GM19467 (cell line): Measurements from ENCODE around the gene KLHL8.
"Not testable (repeated sequence)": the region's sequence is repeated elsewhere in the genome, so short reads cannot be mapped to it uniquely, and the experiment has no call there.

Experiments used
- ATAC-seq: cut with Tn5 transposase; IDR thresholded peaks from one replicate; pipeline ENCODE4 v1.9.1; 2021; ENCODE audit warnings: mild to moderate bottlenecking, moderate library complexity; ENCODE audit not compliant: unreplicated experiment

Gene KLHL8

GRCh38 chr4:87228262-87228860 lies 7.9 kb upstream of the KLHL8 start:
- ATAC-seq, result no peak

- no peak for ATAC-seq
Measured at GRCh38 chr4:87227751-87228151, 7.3 kb upstream of the KLHL8 start.

GRCh38 chr4:87225936-87226335 lies 5.5 kb upstream of the KLHL8 start:
- ATAC-seq, result no peak

GRCh38 chr4:87224141-87224923 lies 3.9 kb upstream of the KLHL8 start:
- ATAC-seq, result no peak

- ATAC-seq, result peak; percentile 37
Measured at GRCh38 chr4:87219632-87220093, 755 bp downstream of the KLHL8 start.

GRCh38 chr4:87217235-87217763 lies 3.1 kb downstream of the KLHL8 start:
- not testable (repeated sequence) for ATAC-seq

GRCh38 chr4:87216469-87216868 lies 3.9 kb downstream of the KLHL8 start:
- no peak for ATAC-seq

GRCh38 chr4:87213421-87214075 lies 6.9 kb downstream of the KLHL8 start:
- no peak for ATAC-seq

GRCh38 chr4:87211249-87211952 lies 9.0 kb downstream of the KLHL8 start:
- no peak for ATAC-seq

GRCh38 chr4:87209696-87210095 lies 10.7 kb downstream of the KLHL8 start:
- peak; percentile 91 for ATAC-seq

- no peak for ATAC-seq
Measured at GRCh38 chr4:87209182-87209581, 11.2 kb downstream of the KLHL8 start.

GRCh38 chr4:87204559-87204958 lies 15.9 kb downstream of the KLHL8 start:
- no peak for ATAC-seq

- ATAC-seq, result no peak
Measured at GRCh38 chr4:87196927-87197326, 23.5 kb downstream of the KLHL8 start.

GRCh38 chr4:87196146-87196545 lies 24.3 kb downstream of the KLHL8 start:
- no peak for ATAC-seq

- ATAC-seq, result no peak
Measured at GRCh38 chr4:87193958-87194675, 26.3 kb downstream of the KLHL8 start.

- ATAC-seq, result no peak
Measured at GRCh38 chr4:87192145-87192919, 28.1 kb downstream of the KLHL8 start.

GRCh38 chr4:87188932-87189331 lies 31.5 kb downstream of the KLHL8 start:
- no peak for ATAC-seq

GRCh38 chr4:87188048-87188447 lies 32.4 kb downstream of the KLHL8 start:
- no peak for ATAC-seq

GRCh38 chr4:87185146-87185870 lies 35.1 kb downstream of the KLHL8 start:
- ATAC-seq, result no peak
